Loucy (cell line): ENCODE data around the gene C5AR2.
A peak's percentile ranks its signal among the peaks of the same experiment; 100 is the strongest.

Source experiments
- H2AFZ ChIP-seq: fragments of 200-600 bp; sonication (generic); 2 replicates; pipeline ENCODE4 v1.6.0; 2016; ENCODE audit warnings: antibody characterized with exemption, mild to moderate bottlenecking, low read length, moderate library complexity
- H3F3A ChIP-seq: fragments of 200-600 bp; 2 replicates; pipeline ENCODE4 v1.6.0; 2016; ENCODE audit warnings: antibody characterized with exemption, low read depth, mild to moderate bottlenecking
- H3K27me3 ChIP-seq: fragments of 200-600 bp; sonication (generic); 2 replicates; pipeline ENCODE4 v1.6.1; 2014; ENCODE audit warnings: low read length, mild to moderate bottlenecking; ENCODE audit not compliant: insufficient read depth, poor library complexity, severe bottlenecking
- H3K36me3 ChIP-seq: fragments of 200-600 bp; sonication (generic); 2 replicates; pipeline ENCODE4 v1.6.1; 2016; ENCODE audit warnings: low read length; ENCODE audit not compliant: insufficient read depth
- H3K4me1 ChIP-seq: fragments of 200-600 bp; sonication (generic); 2 replicates; pipeline ENCODE4 v1.5.1; 2014; ENCODE audit warnings: low read length, mild to moderate bottlenecking; ENCODE audit not compliant: insufficient read depth, poor library complexity, severe bottlenecking
- H3K4me2 ChIP-seq: fragments of 200-600 bp; sonication (generic); 2 replicates; pipeline ENCODE4 v1.6.0; 2014; ENCODE audit warnings: antibody characterized with exemption, low read length, low read depth, mild to moderate bottlenecking; ENCODE audit not compliant: poor library complexity, severe bottlenecking
- H3K4me3 ChIP-seq: fragments of 200-600 bp; sonication (generic); 2 replicates; pipeline ENCODE4 v1.5.1; 2014; ENCODE audit warnings: low read length, mild to moderate bottlenecking, mixed read lengths; ENCODE audit not compliant: poor library complexity, severe bottlenecking
- H3K79me2 ChIP-seq: fragments of 200-600 bp; sonication (generic); 2 replicates; pipeline ENCODE4 v1.6.1; 2014; ENCODE audit warnings: low read length; ENCODE audit not compliant: insufficient read depth
- H3K9ac ChIP-seq: fragments of 200-600 bp; sonication (generic); 2 replicates; pipeline ENCODE4 v1.6.0; 2014; ENCODE audit warnings: mild to moderate bottlenecking, low read depth, low read length, moderate library complexity; ENCODE audit not compliant: poor library complexity, severe bottlenecking
- H3K9me2 ChIP-seq: fragments of 200-600 bp; sonication (generic); replicated peaks from 2 replicates; pipeline ENCODE4 v1.6.1; 2016; ENCODE audit warnings: low read depth, low read length, mixed read lengths
- H3K9me3 ChIP-seq: fragments of 200-600 bp; sonication (generic); 2 replicates; pipeline ENCODE4 v1.6.1; 2014; ENCODE audit warnings: mild to moderate bottlenecking, antibody characterized with exemption, low read length, low read depth; ENCODE audit not compliant: insufficient read depth
- H4K20me1 ChIP-seq: fragments of 200-600 bp; sonication (generic); 2 replicates; pipeline ENCODE4 v1.6.0; 2014; ENCODE audit warnings: antibody characterized with exemption, low read length, mild to moderate bottlenecking; ENCODE audit not compliant: insufficient read depth, poor library complexity, severe bottlenecking
- EZH2phosphoT487 ChIP-seq: fragments of 200-600 bp; IDR thresholded peaks from 2 replicates; pipeline ENCODE4 v1.6.1; 2018; ENCODE audit warnings: antibody characterized with exemption, mild to moderate bottlenecking, moderate library complexity, borderline replicate concordance
- TF ChIP-seq, protein P1 (sequence below): fragments of 200-600 bp; sonication (generic); conservative IDR thresholded peaks from 2 replicates; pipeline ENCODE4 v1.5.1; 2014; ENCODE audit warnings: mild to moderate bottlenecking, antibody characterized with exemption, low read length

C5AR2 gene

GRCh38 chr19:47348819-47349795 is 17.1 kb downstream of the C5AR2 start, which contains the start of gene DHX34:
Gene DHX34 (plus strand): TSS chr19:47349315. CDS start chr19:47353031, 3,716 bp downstream.
- Histone ChIP-seq H3K9ac (peak within 1 kb of the TSS; percentile 92), H3K4me3 (peak within 1 kb of the TSS; percentile 95), H3K36me3 (peaks cover 16% of the 10 kb centered on the region; the same call in 1 of the 2 replicates), H3K9me2 (no peaks in the 10 kb centered on the region), H4K20me1 (peaks cover 13% of the 10 kb centered on the region), H3K4me2 (peak within 1 kb of the TSS; percentile 90), H3F3A (no peaks in the 10 kb centered on the region), H3K79me2 (peaks cover 40% of the 10 kb centered on the region), H3K9me3 (no peaks in the 10 kb centered on the region), H3K4me1 (peaks cover 22% of the 10 kb centered on the region), H3K27me3 (no peaks in the 10 kb centered on the region), H2AFZ (peak within 1 kb of the TSS; percentile 93)
- TF ChIP-seq, protein P1, sequence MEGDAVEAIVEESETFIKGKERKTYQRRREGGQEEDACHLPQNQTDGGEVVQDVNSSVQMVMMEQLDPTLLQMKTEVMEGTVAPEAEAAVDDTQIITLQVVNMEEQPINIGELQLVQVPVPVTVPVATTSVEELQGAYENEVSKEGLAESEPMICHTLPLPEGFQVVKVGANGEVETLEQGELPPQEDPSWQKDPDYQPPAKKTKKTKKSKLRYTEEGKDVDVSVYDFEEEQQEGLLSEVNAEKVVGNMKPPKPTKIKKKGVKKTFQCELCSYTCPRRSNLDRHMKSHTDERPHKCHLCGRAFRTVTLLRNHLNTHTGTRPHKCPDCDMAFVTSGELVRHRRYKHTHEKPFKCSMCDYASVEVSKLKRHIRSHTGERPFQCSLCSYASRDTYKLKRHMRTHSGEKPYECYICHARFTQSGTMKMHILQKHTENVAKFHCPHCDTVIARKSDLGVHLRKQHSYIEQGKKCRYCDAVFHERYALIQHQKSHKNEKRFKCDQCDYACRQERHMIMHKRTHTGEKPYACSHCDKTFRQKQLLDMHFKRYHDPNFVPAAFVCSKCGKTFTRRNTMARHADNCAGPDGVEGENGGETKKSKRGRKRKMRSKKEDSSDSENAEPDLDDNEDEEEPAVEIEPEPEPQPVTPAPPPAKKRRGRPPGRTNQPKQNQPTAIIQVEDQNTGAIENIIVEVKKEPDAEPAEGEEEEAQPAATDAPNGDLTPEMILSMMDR, result peak; percentile 88
- TF ChIP-seq EZH2phosphoT487, result no peak

- Histone ChIP-seq H3K9me3 (no peaks in the 10 kb centered on the region), H3K4me3 (peak overlapping the region; percentile 95), H4K20me1 (peaks cover 13% of the 10 kb centered on the region), H3K9me2 (no peaks in the 10 kb centered on the region), H3K9ac (peak overlapping the region; percentile 92), H3F3A (no peaks in the 10 kb centered on the region), H3K27me3 (no peaks in the 10 kb centered on the region), H3K4me1 (peaks cover 22% of the 10 kb centered on the region), H3K79me2 (peaks cover 48% of the 10 kb centered on the region), H3K36me3 (peaks cover 23% of the 10 kb centered on the region; the same call in 1 of the 2 replicates), H3K4me2 (peak overlapping the region; percentile 90), H2AFZ (no peak overlapping the region)
- TF ChIP-seq, protein P1, result no peak
- no peak for TF ChIP-seq EZH2phosphoT487
Measured at GRCh38 chr19:47350630-47351029, 18.7 kb downstream of the C5AR2 start.

DNA sequence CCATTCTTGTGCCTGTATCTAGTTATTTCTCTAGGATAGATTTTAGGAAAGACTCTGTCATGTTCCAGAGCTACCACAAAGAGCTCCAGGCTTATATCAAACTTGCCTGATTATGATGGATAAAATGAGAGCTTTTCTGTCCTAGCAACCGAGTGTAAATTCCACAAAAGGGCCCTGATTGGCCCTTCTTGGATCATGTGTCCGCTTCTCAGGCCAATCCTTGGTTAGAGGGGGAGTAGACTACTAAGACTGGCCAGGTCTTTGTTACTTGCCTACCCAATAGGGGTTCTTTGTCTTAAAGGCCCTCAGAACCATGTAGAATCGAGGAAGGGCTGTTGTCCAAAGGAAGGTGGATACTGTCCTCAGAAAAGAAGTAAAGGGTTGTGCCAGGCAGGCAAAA is 19.6 kb downstream of the C5AR2 start:
- H4K20me1 ChIP-seq, result peaks cover 13% of the 10 kb centered on the region

More for the DNA sequence above, 19.6 kb downstream of the C5AR2 start:
- TF ChIP-seq, protein P1, result no peak
- TF ChIP-seq EZH2phosphoT487, result no peak
- H3K4me1 ChIP-seq, result peaks cover 22% of the 10 kb centered on the region
- H2AFZ ChIP-seq, result 0 out of 2 replicates have a peak overlapping the region, but pooled peaks have one; percentile 47
- H3K4me2 ChIP-seq, result peak overlapping the region; percentile 90
- H3K9ac ChIP-seq, result peak overlapping the region; percentile 64
- peaks cover 48% of the 10 kb centered on the region for H3K79me2 ChIP-seq
- H3F3A ChIP-seq, result no peaks in the 10 kb centered on the region
- peaks cover 30% of the 10 kb centered on the region; the same call in 1 of the 2 replicates for H3K36me3 ChIP-seq
- no peaks in the 10 kb centered on the region for H3K9me2 ChIP-seq
- H3K9me3 ChIP-seq, result no peaks in the 10 kb centered on the region
- peak overlapping the region; percentile 72 for H3K4me3 ChIP-seq
- H3K27me3 ChIP-seq, result no peaks in the 10 kb centered on the region
